Calu3 (cell line): ENCODE data around the gene TMEM240. TPM values are rescaled to one million over a fixed set of nuclear protein-coding genes. Genes with fewer than 3 reads are reported as not detected.

Experiments used
- BruUV-seq: library from RNA; stranded (reverse); fragments of 400-500 nt; replicated peaks from 2 replicates; lab custom pipeline; 2021; lab: Mats Ljungman, UMichigan
- CTCF ChIA-PET: fragments of 300-600 bp; sonication (Branson Sonifier 250); formaldehyde crosslinking; loops from one replicate; lab custom pipeline; 2022; ENCODE audit warnings: antibody characterized with exemption; lab: Charles Lee
- DNase-seq: peaks from one replicate; pipeline ENCODE4 v3.0.0; 2022
- H3K27ac Mint-ChIP-seq: one replicate; pipeline ENCODE4 v1.8.0; 2022; ENCODE audit warnings: mixed read lengths; ENCODE audit not compliant: unreplicated experiment
- H3K27me3 Mint-ChIP-seq: one replicate; pipeline ENCODE4 v1.8.0; 2022; ENCODE audit warnings: mixed read lengths; ENCODE audit not compliant: unreplicated experiment
- H3K36me3 Mint-ChIP-seq: one replicate; pipeline ENCODE4 v1.8.0; 2022; ENCODE audit warnings: mild to moderate bottlenecking, moderate library complexity, mixed read lengths; ENCODE audit not compliant: insufficient read depth, unreplicated experiment
- H3K4me1 Mint-ChIP-seq: one replicate; pipeline ENCODE4 v1.8.0; 2022; ENCODE audit warnings: mild to moderate bottlenecking, low read depth, mixed read lengths; ENCODE audit not compliant: unreplicated experiment
- H3K4me3 Mint-ChIP-seq: one replicate; pipeline ENCODE4 v1.8.0; 2022; ENCODE audit warnings: mild to moderate bottlenecking, low read depth, moderate library complexity, mixed read lengths; ENCODE audit not compliant: unreplicated experiment
- H3K9me3 Mint-ChIP-seq: one replicate; pipeline ENCODE4 v1.8.0; 2022; ENCODE audit warnings: low read depth, mixed read lengths; ENCODE audit not compliant: unreplicated experiment
- CTCF ChIP-seq: fragments of 200-600 bp; IDR thresholded peaks from one replicate; pipeline ENCODE4 v1.8.0; 2022; ENCODE audit warnings: antibody characterized with exemption; ENCODE audit not compliant: unreplicated experiment
- intact Hi-C: fragments of 100-400 bp; cut with micrococcal nuclease; formaldehyde crosslinking; loops from one replicate; pipeline ENCODE4 v1.10.0; 2022; ENCODE audit not compliant: unreplicated experiment
- total RNA-seq: library from RNA; stranded (reverse); gene quantifications from 2 replicates; pipeline ENCODE4 v1.2.3, GENCODE V29; 2022

The TMEM240 gene
- total RNA-seq, 1 experiment from 2014 or later, result 5.1 TPM

DNA sequence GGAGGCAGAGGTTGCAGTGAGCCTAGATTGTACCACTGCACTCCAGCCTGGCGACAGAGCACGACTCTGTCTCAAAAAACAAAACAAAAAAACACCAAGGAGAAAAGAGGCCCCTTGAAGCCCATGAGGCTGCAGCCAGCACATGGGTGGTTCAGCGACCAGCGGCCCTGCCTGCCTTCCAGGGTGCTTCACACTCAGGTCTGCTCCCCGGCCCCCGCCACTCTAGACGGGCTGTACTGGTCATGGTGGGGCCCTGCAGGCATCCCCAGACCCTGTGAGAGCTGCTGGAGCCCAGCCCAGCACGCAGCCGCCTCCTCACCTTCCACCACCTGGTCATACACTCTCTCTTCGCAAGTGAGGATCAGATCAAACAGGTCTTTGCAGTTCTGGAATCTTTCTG is 4.1 kb upstream of the TMEM240 start:
- peaks cover 41% of the 10 kb centered on the region for H3K36me3 Mint-ChIP-seq
- H3K4me1 Mint-ChIP-seq, result no peaks in the 10 kb centered on the region
- DNase-seq, result no peak
- no peak for TF ChIP-seq CTCF
- no peak overlapping the region for H3K27ac Mint-ChIP-seq
- no peak overlapping the region for H3K4me3 Mint-ChIP-seq
- intact Hi-C loops, result no loop called here
- no TSS peak for BruUV-seq
- CTCF ChIA-PET, result no interaction called here
- no peaks in the 10 kb centered on the region for H3K27me3 Mint-ChIP-seq
- H3K9me3 Mint-ChIP-seq, result no peaks in the 10 kb centered on the region

GRCh38 chr1:1543706-1544099 is 3.3 kb upstream of the TMEM240 start:
- H3K27ac Mint-ChIP-seq, result no peak overlapping the region

GRCh38 chr1:1542766-1543705 is 2.6 kb upstream of the TMEM240 start:
- no peaks in the 10 kb centered on the region for H3K9me3 Mint-ChIP-seq
- CTCF ChIA-PET, result no interaction called here
- no peaks in the 10 kb centered on the region for H3K4me1 Mint-ChIP-seq
- no peak for DNase-seq
- intact Hi-C loops, result no loop called here
- H3K27me3 Mint-ChIP-seq, result no peaks in the 10 kb centered on the region
- no peak for TF ChIP-seq CTCF
- no peak overlapping the region for H3K27ac Mint-ChIP-seq
- no peak overlapping the region for H3K4me3 Mint-ChIP-seq
- no TSS peak for BruUV-seq
- peaks cover 44% of the 10 kb centered on the region for H3K36me3 Mint-ChIP-seq

More at GRCh38 chr1:1543706-1544099, 3.3 kb upstream of the TMEM240 start:
- no TSS peak for BruUV-seq
- no peak for DNase-seq
- intact Hi-C loops, result no loop called here
- CTCF ChIA-PET, result no interaction called here
- Mint-ChIP-seq H3K36me3 (peaks cover 44% of the 10 kb centered on the region), H3K4me3 (no peak overlapping the region), H3K4me1 (no peaks in the 10 kb centered on the region), H3K9me3 (no peaks in the 10 kb centered on the region), H3K27me3 (no peaks in the 10 kb centered on the region)
- no peak for TF ChIP-seq CTCF

DNA sequence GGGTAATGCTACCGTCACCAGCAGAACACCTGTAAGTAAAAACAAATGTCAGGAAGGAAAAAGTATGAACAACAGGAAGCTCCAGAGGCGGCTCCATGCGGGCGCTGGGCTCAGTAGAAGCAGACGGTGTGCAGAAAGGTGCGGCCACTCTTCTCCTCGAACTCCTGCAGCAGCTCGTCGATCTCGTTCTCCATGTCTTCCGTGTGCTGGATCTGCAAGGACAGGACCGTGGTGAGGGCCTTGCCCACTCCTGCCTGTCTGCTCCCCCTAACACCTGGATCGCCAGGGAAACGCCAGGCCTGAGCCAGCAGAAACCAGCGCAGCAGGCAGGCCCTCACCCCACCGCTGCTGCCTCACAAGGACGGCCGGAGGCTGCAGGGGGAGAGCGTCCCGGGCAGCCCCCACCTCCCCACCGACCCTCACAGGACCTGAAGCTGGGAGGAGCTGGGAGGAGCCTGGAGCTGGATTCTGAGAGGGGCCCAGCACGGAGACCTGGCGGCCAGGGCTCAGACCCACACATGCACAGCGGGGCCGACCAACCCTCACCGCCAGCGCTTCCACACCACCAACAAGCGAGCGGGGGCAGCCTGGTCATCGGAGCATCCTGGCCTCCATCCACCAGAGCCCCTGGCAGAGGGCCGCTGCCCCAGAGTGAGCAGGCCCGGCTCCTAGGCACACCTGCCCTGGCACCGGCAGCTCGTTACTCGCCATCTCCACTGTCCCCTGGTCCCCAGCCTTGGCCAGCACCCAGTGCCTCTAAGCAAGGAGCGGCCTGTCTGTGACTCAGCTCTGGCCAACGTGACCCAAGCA is 1.7 kb upstream of the TMEM240 start:
- TF ChIP-seq CTCF, result no peak
- Mint-ChIP-seq H3K4me1 (no peaks in the 10 kb centered on the region), H3K27me3 (no peaks in the 10 kb centered on the region), H3K27ac (no peak overlapping the region), H3K4me3 (no peak overlapping the region), H3K36me3 (peaks cover 40% of the 10 kb centered on the region), H3K9me3 (no peaks in the 10 kb centered on the region)
- DNase-seq, result no peak
- CTCF ChIA-PET, result no interaction called here
- intact Hi-C loops, result no loop called here
- no TSS peak for BruUV-seq
